Neuronal stem cell (in vitro differentiated cells): ENCODE results near the gene SRGAP2C.
"Not testable (repeated sequence)": the region's sequence is repeated elsewhere in the genome, so short reads cannot be mapped to it uniquely, and the experiment has no call there.

ENCODE experiments used
- DNase-seq: peaks from one replicate; pipeline ENCODE4 v3.0.0-alpha.2; 2013; ENCODE audit warnings: low spot score
- H2AFZ ChIP-seq: one replicate; pipeline ENCODE4 v1.6.1; 2013; ENCODE audit warnings: mild to moderate bottlenecking, low read length, inconsistent platforms
- H2AK5ac ChIP-seq: 2 replicates; pipeline ENCODE4 v1.6.1; 2013; ENCODE audit warnings: low read depth, mild to moderate bottlenecking, inconsistent platforms, low read length, moderate library complexity, mixed read lengths
- H2BK120ac ChIP-seq: 2 replicates; pipeline ENCODE4 v1.6.1; 2013; ENCODE audit warnings: low read depth, mild to moderate bottlenecking, inconsistent platforms, low read length, moderate library complexity, mixed read lengths
- H2BK12ac ChIP-seq: one replicate; pipeline ENCODE4 v1.6.1; 2013; ENCODE audit warnings: low read length, inconsistent platforms
- H2BK15ac ChIP-seq: 2 replicates; pipeline ENCODE4 v1.6.1; 2013; ENCODE audit warnings: mild to moderate bottlenecking, low read length, inconsistent platforms, mixed read lengths
- H2BK5ac ChIP-seq: one replicate; pipeline ENCODE4 v1.6.1; 2013; ENCODE audit warnings: inconsistent platforms, mild to moderate bottlenecking, low read length, moderate library complexity
- H3K14ac ChIP-seq: one replicate; pipeline ENCODE4 v1.6.1; 2013; ENCODE audit warnings: low read length, inconsistent platforms
- H3K18ac ChIP-seq: 2 replicates; pipeline ENCODE4 v1.6.1; 2013; ENCODE audit warnings: low read length, inconsistent platforms
- H3K23ac ChIP-seq: 2 replicates; pipeline ENCODE4 v1.6.1; 2013; ENCODE audit warnings: low read depth, mild to moderate bottlenecking, mixed read lengths, low read length, inconsistent platforms; ENCODE audit not compliant: poor library complexity
- H3K27ac ChIP-seq: replicated peaks from 3 replicates; pipeline ENCODE4 v1.5.1; 2013; ENCODE audit warnings: low read length, inconsistent platforms
- H3K27me3 ChIP-seq, 3 experiments: 2 replicates each; pipeline ENCODE4 v1.6.1; 2013; ENCODE audit warnings: low read length in 3 of 3, mild to moderate bottlenecking in 2 of 3, inconsistent platforms in 1 of 3, low read depth in 1 of 3, mixed read lengths in 1 of 3, moderate library complexity in 1 of 3; ENCODE audit not compliant: control insufficient read depth in 3 of 3, insufficient read depth in 3 of 3
- H3K36me3 ChIP-seq, 2 donors: replicated peaks in 1 of 2; 2 replicates each; pipeline ENCODE4 v1.6.1; 2013; ENCODE audit warnings: low read length in 2 of 2; ENCODE audit not compliant: control insufficient read depth in 2 of 2, insufficient read depth in 2 of 2
- H3K4ac ChIP-seq: 2 replicates; pipeline ENCODE4 v1.6.1; 2013; ENCODE audit warnings: inconsistent platforms, mild to moderate bottlenecking, low read length, moderate library complexity
- H3K4me1 ChIP-seq, 2 donors: 1 replicate in 1 of 2; 2 replicates in 1 of 2; pipeline ENCODE4 v1.6.1; 2013; ENCODE audit warnings: low read length in 2 of 2, low read depth in 1 of 2; ENCODE audit not compliant: control insufficient read depth in 2 of 2, insufficient read depth in 1 of 2
- H3K4me2 ChIP-seq: one replicate; pipeline ENCODE4 v1.6.1; 2013; ENCODE audit warnings: mild to moderate bottlenecking, low read length, inconsistent platforms; ENCODE audit not compliant: insufficient read depth, poor library complexity, severe bottlenecking
- H3K4me3 ChIP-seq, 2 donors: 2 replicates each; pipeline ENCODE4 v1.5.1; 2013; ENCODE audit warnings: low read length in 2 of 2, mild to moderate bottlenecking in 2 of 2, inconsistent platforms in 1 of 2, moderate library complexity in 1 of 2
- H3K79me1 ChIP-seq: one replicate; pipeline ENCODE4 v1.6.1; 2013; ENCODE audit warnings: low read depth, mild to moderate bottlenecking, inconsistent platforms, low read length, moderate library complexity
- H3K9ac ChIP-seq: one replicate; pipeline ENCODE4 v1.6.1; 2013; ENCODE audit warnings: mild to moderate bottlenecking, low read depth, low read length, inconsistent platforms; ENCODE audit not compliant: poor library complexity
- H3K9me3 ChIP-seq, 2 donors: replicated peaks in 1 of 2; 2 replicates each; pipeline versions ENCODE3 to v1.6.1; 2013; ENCODE audit warnings: low read length in 2 of 2, mild to moderate bottlenecking in 2 of 2, inconsistent platforms in 1 of 2, low read depth in 1 of 2, mixed read lengths in 1 of 2, moderate library complexity in 1 of 2; ENCODE audit not compliant: control insufficient read depth in 2 of 2, insufficient read depth in 1 of 2
- H4K8ac ChIP-seq: one replicate; pipeline ENCODE4 v1.6.1; 2013; ENCODE audit warnings: low read depth, mild to moderate bottlenecking, inconsistent platforms, low read length, moderate library complexity
- H4K91ac ChIP-seq: one replicate; pipeline ENCODE4 v1.6.1; 2013; ENCODE audit warnings: low read length, low read depth, mild to moderate bottlenecking, inconsistent platforms; ENCODE audit not compliant: poor library complexity
- WGBS, 2 donors: extraction: QIAGEN DNeasy Blood & Tissue Kit; methylation state at CpG; one replicate each; pipeline ENCODE4 v1.1.7; 2013; ENCODE audit warnings: missing lambda C conversion rate in 2 of 2, mixed read lengths in 1 of 2; ENCODE audit not compliant: insufficient read length in 2 of 2, insufficient replicate concordance in 1 of 2; ENCODE audit errors: extremely low coverage in 2 of 2; 5-methylcytosine and 5-hydroxymethylcytosine counted together

The SRGAP2C gene

DNA sequence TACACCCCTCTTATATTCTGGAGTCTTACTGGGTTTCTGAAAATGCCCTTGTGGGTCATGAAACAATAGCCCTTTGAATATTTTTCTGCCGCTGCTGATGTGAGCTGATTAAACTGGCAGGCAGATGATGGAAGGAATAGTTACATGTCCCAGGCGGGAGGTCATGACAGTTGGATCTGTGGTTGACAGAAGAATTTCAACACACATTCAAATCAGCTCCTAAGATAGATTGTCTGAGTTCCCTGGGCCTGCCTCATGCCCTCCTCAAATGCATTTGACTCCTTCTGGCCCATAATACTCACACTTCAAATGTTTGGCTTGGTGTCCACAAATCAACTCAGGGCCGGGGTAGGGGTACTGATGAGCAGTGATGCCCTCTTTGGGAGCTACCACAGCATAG, 161.9 kb downstream of the SRGAP2C start:
- DNase-seq, H3K27me3 ChIP-seq, H3K4me2 ChIP-seq, H2BK120ac ChIP-seq, H3K4me1 ChIP-seq, H3K79me1 ChIP-seq, H2BK5ac ChIP-seq, H2AFZ ChIP-seq, H4K91ac ChIP-seq, H2AK5ac ChIP-seq, H3K23ac ChIP-seq, H3K4ac ChIP-seq, H2BK15ac ChIP-seq, H3K36me3 ChIP-seq, H3K4me3 ChIP-seq, H2BK12ac ChIP-seq, H3K18ac ChIP-seq, H3K9ac ChIP-seq, H4K8ac ChIP-seq, H3K14ac ChIP-seq, H3K27ac ChIP-seq, H3K9me3 ChIP-seq: not testable (repeated sequence)
- WGBS, 2 donors: no CpG with 5 or more reads among the region's 3 CpGs

DNA sequence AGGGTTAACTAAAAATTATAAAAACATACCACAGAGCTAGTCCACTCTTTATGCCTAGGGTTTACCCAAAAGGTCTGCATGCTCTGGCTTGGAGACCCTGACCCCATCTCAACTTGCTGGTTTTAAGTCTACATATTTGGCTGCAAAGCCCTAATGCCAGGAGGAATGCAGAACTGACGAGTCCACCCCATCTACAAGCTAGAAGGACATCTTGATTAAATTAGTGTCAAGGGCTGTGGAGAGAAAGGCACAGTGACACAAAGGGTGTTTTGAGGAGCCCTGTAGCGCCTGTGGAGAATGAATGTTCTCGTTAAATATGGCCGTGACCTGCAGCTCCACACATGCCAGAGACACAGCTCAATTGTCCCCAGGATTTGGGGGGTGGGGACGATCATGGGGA, 162.7 kb downstream of the SRGAP2C start:
- DNase-seq: peak; percentile 1
- H3K4me2 ChIP-seq, H2BK120ac ChIP-seq, H3K23ac ChIP-seq, H2AK5ac ChIP-seq, H4K91ac ChIP-seq, H2BK5ac ChIP-seq, H3K27me3 ChIP-seq, H3K27ac ChIP-seq, H3K4me3 ChIP-seq, H3K9ac ChIP-seq, H3K14ac ChIP-seq, H3K4me1 ChIP-seq, H3K36me3 ChIP-seq, H3K79me1 ChIP-seq, H3K9me3 ChIP-seq, H2AFZ ChIP-seq, H4K8ac ChIP-seq, H2BK15ac ChIP-seq, H3K18ac ChIP-seq, H3K4ac ChIP-seq, H2BK12ac ChIP-seq: not testable (repeated sequence)
- WGBS, 2 donors: no CpG with 5 or more reads among the region's 5 CpGs

DNA sequence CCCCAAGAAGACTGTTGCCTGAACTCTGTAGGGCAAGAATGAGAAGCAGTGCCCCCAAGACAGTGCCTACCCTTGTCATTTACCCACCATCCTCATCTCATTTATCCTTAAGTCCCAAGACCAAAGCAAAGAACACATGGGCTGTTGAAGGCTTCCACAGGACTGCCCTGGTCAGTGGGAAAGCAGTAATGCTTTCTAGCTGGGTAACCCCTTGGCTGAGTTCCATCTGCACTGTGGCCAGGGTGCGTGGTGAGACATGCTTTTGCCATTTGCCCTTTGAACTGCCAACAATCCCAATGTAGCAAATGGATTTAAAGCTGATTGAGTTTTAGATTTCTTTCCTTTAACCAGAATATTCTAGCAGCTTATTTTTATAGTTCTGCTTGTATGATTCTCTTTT, 163.3 kb downstream of the SRGAP2C start:
- not testable (repeated sequence) for H2BK120ac ChIP-seq, H2AK5ac ChIP-seq, H2AFZ ChIP-seq, H3K36me3 ChIP-seq, H2BK5ac ChIP-seq, H3K4me2 ChIP-seq, H3K23ac ChIP-seq, H3K4ac ChIP-seq, H3K27ac ChIP-seq, H3K79me1 ChIP-seq, H2BK15ac ChIP-seq, H3K9me3 ChIP-seq, H3K18ac ChIP-seq, H3K9ac ChIP-seq, H3K14ac ChIP-seq, H2BK12ac ChIP-seq, H4K91ac ChIP-seq, H3K4me1 ChIP-seq, H4K8ac ChIP-seq, H3K27me3 ChIP-seq, H3K4me3 ChIP-seq, DNase-seq
- WGBS, 2 donors: no CpG with 5 or more reads among the region's 1 CpG

DNA sequence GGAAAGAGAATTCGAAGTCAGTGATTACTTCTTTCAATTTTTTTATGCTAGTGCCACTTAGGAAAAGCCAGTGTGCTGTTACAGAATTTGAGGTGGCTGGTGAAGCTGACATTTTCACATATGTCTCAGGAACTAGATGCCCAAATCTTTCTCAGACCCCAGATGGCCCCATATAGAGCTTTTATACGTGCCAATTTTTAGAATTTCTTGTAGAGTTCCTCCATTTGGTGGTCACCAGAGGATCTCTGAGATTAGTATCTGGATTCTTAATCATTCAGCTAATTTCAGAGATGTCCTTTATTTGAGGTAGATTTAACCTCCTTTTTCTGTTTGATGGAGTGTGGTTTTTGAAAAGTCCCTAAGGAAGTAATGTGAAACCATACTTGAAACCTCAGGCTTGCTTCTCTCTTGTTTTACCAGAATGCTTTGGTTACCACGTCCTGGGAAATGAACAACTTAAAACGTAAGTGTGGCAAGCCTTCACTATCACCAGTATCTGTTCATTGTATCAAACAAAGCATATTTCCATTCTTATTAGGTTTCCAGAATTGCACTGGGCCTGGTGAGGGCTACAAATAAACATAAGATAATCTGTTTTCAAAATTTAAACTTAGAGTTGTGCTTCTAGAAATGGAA, 164.7 kb downstream of the SRGAP2C start:
- H3K27ac ChIP-seq, H3K23ac ChIP-seq, H3K4me3 ChIP-seq, H3K14ac ChIP-seq, H2AFZ ChIP-seq, H3K9me3 ChIP-seq, H3K4me2 ChIP-seq, H2BK120ac ChIP-seq, H3K79me1 ChIP-seq, H3K27me3 ChIP-seq, H2BK15ac ChIP-seq, H2BK12ac ChIP-seq, H2BK5ac ChIP-seq, H3K4me1 ChIP-seq, H3K36me3 ChIP-seq, H4K91ac ChIP-seq, H3K4ac ChIP-seq, H3K18ac ChIP-seq, H4K8ac ChIP-seq, DNase-seq, H3K9ac ChIP-seq, H2AK5ac ChIP-seq: not testable (repeated sequence)
- no CpG with 5 or more reads among the region's 4 CpGs for WGBS, 2 donors
